Stimulated activated CD4-positive, alpha-beta T cell treated with anti-CD3 and anti-CD28 coated beads, Interleukin-12 subunit alpha, Interleukin-12 subunit beta, amount 100 ng/mL, for 24 hours (primary cell): Measurements from ENCODE around the gene DNASE1L1.

Experiments
- DNase-seq, 2 experiments: peaks; one replicate each; pipeline ENCODE4 v3.0.0-alpha.2; 2020; ENCODE audit warnings: low read depth in 2 of 2

DNASE1L1 gene

DNA sequence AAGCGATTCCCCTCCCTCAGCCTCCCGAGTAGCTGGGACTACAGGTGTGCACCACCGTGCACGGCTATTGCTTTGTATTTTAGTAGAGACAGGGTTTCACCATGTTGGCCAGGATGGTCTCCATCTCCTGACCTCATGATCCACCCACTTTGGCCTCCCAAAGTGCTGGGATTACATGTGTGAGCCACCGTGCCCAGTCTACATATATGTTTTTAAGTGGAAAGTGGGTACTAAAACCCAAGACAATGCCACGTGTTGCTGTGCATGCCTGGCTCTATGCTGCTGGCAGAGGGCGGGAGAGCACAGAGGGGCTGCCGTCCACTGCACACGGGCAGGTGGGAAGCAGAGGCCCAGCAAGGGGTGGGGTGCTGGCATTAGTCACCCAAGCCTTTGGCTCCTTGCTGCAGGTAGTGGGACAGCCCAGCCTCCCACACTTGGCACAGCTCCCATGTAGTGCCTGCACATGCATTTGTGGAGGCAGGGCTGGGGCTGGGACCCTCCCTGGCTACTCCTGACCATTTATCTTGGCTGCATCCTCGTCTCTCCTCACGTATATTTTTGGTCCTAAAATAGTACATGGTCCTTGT, 26.5 kb downstream of the DNASE1L1 start:
- no peak for DNase-seq

DNA sequence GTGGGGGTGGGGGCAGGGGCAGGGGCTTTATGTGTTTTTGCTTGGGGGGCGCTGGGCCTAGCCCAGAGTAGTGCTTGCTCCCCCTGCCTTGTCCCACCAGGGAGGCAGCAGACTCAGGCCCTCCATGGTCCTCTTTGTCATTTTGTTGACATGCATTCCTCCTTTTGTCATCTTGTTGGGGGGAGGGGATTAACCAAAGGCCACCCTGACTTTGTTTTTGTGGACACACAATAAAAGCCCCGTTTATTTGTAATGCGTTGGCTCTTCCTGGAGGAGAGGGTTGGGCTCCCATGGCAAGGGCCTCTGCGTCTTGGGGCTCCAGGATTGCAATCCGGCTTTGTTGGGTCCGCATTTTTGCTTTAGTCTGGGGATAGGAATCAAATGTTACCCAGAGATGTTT, 27.8 kb downstream of the DNASE1L1 start:
- DNase-seq = no peak

DNA sequence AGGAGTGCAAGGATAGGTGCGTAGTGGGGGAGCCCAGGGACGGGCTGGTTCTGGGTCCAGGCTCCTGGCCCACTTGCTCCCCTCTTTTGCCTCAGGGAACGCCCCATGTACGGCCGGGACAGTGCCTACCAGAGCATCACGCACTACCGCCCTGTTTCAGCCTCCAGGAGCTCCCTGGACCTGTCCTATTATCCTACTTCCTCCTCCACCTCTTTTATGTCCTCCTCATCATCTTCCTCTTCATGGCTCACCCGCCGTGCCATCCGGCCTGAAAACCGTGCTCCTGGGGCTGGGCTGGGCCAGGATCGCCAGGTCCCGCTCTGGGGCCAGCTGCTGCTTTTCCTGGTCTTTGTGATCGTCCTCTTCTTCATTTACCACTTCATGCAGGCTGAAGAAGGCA, 28.3 kb downstream of the DNASE1L1 start:
- DNase-seq = no peak

GRCh38 chrX:154380153-154380552, 28.9 kb downstream of the DNASE1L1 start:
- no peak for DNase-seq

DNA sequence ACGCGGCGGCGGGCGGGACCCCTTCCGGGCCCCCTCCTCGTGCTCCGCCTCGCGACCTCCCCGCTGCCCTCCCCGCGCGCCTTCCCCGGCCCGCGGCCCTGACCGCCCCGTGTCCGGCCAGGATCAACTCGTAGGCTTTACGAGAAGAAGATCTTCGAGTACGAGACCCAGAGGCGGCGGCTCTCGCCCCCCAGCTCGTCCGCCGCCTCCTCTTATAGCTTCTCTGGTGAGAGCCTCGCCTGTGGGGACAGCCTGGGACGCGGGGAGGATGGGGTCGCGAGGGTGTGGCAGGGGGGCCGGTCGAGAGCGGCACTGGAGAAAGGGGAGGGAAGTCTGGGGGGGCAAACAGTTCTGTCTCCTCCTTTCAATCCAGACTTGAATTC, 29.5 kb downstream of the DNASE1L1 start:
- no peak for DNase-seq

DNA sequence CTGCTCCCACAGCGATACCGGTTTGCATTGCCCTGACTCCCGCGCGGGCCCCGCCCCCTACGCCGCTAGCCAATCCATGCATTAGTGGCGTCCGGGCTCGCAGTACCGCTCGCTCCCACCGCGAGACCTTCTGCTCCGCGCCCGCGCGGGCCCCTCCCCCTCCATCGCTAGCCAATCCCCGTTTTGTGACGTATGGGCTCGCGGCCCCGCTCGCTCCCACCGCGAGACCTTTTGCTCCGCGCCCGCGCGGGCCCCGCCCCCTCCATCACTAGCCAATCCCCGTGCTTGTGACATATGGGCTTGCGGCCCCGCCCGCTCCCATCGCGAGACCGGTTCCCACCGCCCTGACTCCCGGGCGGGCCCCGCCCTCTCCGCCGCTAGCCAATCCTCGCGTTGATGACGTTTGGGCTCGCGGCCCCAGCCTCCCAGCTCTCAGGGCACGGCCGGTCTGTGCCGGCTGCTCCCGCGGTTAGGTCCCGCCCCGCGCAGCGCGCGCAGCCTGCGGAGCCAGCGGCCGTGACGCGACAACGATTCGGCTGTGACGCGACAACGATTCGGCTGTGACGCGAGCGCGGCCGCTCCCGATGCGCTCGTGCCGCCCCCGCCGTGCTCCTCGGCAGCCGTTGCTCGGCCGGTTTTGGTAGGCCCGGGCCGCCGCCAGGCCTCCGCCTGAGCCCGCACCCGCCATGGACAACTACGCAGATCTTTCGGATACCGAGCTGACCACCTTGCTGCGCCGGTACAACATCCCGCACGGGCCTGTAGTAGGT, 30.1 kb downstream of the DNASE1L1 start, which contains the start of gene EMD:
EMD (plus strand) TSS at position 497 of the 770 bp plus-strand sequence; CDS start at position 687, 190 bp downstream.
- peak; percentile 90 to 92 for DNase-seq

- DNase-seq = no peak
Measured at GRCh38 chrX:154378059-154378798, 30.8 kb downstream of the DNASE1L1 start.

DNA sequence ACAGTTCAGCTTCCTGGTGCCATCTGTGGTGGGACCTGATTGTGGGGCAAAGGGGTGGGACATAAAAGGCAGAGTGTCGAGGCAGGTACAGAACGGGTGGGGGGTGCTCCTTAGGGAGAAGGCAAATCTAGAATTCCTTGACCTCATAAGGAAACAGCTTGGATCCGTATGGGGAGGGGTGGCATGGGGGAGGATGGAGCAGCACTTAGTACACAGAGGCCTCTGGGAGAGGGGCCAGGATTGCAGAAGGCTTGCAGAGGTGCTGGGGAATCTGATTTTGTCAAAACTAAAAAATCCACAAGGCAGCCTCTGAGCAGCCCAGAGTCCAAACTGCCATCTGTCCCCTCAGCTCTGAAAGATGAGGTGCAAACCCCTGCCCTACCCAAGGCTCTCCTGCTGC, 32.3 kb downstream of the DNASE1L1 start:
- no peak for DNase-seq

DNA sequence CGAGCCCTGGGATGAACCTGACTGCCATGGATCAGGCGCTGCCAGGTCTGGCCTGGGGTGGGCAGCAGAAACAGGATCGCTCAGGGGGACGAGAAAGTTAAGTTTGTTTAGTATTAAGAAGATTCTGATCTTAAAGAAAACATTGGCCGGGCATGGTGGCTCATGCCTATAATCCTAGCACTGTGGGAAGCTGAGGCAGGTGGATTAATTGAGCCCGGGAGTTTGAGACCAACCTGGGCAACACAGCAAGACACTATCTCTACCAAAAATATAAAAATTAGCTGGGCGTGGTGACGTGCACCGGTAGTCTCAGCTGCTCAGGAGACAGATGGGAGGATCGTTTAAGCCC, 33.9 kb downstream of the DNASE1L1 start:
- DNase-seq = no peak

- DNase-seq = no peak
Measured at GRCh38 chrX:154374313-154375155, 34.5 kb downstream of the DNASE1L1 start, which contains the start of gene FLNA. Gene FLNA, minus strand, starts transcription at chrX:154374634. Its CDS starts 3,389 bp downstream, at chrX:154371245.

- no peak for DNase-seq
Measured at GRCh38 chrX:154373340-154374306, 35.4 kb downstream of the DNASE1L1 start.

DNA sequence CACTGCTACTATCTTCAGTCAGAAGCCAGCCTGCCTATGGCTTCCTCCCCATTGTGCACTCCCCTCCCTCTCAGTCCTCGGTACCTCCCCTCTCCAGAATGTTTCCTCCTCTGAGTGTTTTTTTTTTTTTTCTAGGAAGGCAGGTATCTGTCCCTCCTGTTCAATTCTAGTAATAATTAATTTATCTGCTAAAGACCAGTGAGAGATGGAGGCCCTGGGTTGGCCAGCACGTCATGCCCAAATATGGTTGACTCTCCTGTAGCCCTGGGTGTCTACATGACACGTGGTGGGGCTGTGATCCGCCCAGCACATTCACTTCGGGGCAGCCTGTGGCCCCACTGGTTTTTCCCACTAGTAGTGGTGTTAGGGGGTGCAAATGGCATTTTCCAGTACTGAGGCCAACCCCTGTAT, 36.4 kb downstream of the DNASE1L1 start:
- peak in 1 of 2 experiments; percentile 30 for DNase-seq

- no peak for DNase-seq
Measured at GRCh38 chrX:154371789-154372300, 37.2 kb downstream of the DNASE1L1 start.

GRCh38 chrX:154371017-154371788, 37.9 kb downstream of the DNASE1L1 start:
- peak; percentile 82 to 85 for DNase-seq

DNA sequence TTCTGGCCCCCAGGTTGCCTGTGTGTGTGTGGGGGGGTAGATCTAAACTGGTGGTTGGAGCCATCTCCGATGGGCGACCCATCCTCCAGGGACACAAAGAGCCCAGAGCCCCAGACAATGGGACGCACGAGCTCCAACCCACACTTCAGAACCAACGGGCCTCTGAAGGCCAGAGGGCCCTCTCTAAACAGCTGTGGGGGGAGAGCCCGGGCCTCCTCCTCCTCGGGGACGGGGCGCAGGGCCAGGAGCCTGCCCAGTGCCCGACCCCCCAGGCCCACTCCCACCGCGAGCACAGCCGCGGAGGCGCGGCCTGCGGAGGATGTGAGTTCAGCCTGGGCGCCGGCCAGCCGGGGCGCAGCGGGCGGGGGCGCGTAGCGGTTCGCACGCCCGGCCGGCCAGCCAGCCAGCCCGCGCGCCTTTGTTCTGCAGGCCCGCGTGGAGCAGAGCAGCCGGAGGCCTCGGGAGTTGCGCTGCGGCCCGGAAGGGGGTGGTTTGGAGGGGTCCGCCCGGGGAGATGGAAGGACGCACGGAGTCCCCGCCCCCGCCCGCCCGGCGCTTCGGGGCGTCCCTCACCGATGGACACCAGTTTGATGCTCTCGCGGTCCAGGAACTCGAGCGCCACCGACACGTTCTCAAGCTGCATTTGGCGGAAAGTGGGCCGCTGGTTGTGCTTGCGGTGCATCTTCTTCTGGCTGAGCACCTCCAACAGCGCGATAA, 38.6 kb downstream of the DNASE1L1 start:
- no peak for DNase-seq

DNA sequence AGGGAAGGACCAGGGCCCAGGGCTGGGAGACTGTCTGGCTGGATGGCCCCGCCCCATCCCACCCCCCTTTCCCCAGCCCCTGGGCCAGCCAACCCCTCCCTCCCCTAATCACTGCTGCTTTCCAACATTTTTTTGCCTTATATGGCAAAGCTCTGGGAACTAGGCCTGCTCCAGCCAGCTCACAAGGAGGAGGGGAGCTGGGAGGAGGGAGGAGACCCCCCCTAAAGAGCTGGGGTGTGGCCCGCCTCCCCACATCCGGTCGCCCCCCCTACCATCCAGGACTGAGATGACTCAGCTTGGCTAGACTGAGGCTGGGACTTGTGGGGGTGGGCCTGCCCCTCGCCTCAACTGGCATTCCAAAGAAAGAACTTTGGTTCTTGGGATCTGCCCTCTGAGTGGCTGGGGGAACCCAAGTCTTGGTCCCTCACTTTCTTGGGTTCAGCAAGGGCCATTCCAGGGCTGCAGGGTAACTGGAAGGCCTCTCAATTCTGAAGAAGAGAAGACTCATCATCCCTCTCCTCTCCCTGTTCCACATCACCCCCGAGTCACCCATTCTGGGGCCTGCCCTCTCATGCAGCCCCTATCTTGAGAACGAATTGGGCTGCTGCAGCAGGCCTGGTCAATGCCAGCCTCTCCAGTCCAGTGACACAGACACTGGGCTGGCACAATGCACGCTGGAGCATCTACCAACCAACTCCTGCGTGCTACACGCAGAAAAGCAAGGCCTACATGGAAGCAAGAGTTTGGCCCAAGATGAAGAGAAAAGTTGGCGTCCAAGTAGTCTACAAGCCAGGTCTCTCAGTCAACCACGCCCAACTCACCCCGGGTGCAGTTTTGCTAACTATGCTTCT, 39.4 kb downstream of the DNASE1L1 start:
- peak in 1 of 2 experiments; percentile 55 for DNase-seq

GRCh38 chrX:154368630-154369448, 40.2 kb downstream of the DNASE1L1 start:
- peak; percentile 77 to 83 for DNase-seq
